Measurements from ENCODE around the gene DPCD. TPM values are rescaled to one million over a fixed set of nuclear protein-coding genes. Genes with fewer than 3 reads are reported as not detected.

The DPCD gene
- total RNA-seq, 4 donors from 2014 or later = 8.2 to 15.7 (median 13.5) TPM; not detected in 1

GRCh38 chr10:101567165-101568006 is 20.7 kb upstream of the DPCD start:
- DNase-seq = no peak
- 53 to 55% methylated on average over 5 to 7 of the region's 7 CpGs for WGBS, 2 donors (ENCODE audit: low coverage in 1 of 2)
- in situ Hi-C loops (cut with MboI; ENCODE audit: low pct_ligation_motif_present in 1 of 4, low pct_unique_long_range_greater_than_20kb in 1 of 4, low sequenced_read_pairs in 3 of 4) (loop anchor here (10.0 to 25.0 kb wide), 4 partner anchors 255 to 355 kb away; no protein-coding TSS in a partner anchor), intact Hi-C loops (cut with DNase I; ENCODE audit: low total_unique reads) (loop anchor here (2.0 kb wide), 1 partner anchor 355 kb away; no protein-coding TSS in a partner anchor)
- peaks cover 69% of the 10 kb centered on the region for H3K27me3 ChIP-seq
- no peak overlapping the region for H3K4me3 ChIP-seq
- H3K9me3 ChIP-seq = no peaks in the 10 kb centered on the region
- no peak overlapping the region for H3K27ac ChIP-seq
- TF ChIP-seq POLR2AphosphoS5 (IDR thresholded peaks at IDR 0.05) = no peak
- no peak for TF ChIP-seq CTCF (IDR thresholded peaks at IDR 0.05)
- TF ChIP-seq EP300 (IDR thresholded peaks at IDR 0.05; ENCODE audit: low read depth) = no peak
- no peaks in the 10 kb centered on the region for H3K36me3 ChIP-seq
- peaks cover 16 to 23% (median 19%) of the 10 kb centered on the region in 4 donors for H3K4me1 ChIP-seq

- no peak overlapping the region for H3K4me3 ChIP-seq
- H3K36me3 ChIP-seq = no peaks in the 10 kb centered on the region
- no peak for DNase-seq
- TF ChIP-seq POLR2A (IDR thresholded peaks at IDR 0.05) (no peak), POLR2AphosphoS5 (IDR thresholded peaks at IDR 0.05) (no peak), EP300 (IDR thresholded peaks at IDR 0.05; ENCODE audit: low read depth) (no peak), CTCF (IDR thresholded peaks at IDR 0.05) (no peak)
- no peaks in the 10 kb centered on the region for H3K9me3 ChIP-seq
- WGBS, 2 donors (ENCODE audit: low coverage in 1 of 2) = 71 to 86% methylated on average over 4 to 17 of the region's 17 CpGs
- in situ Hi-C loops (cut with MboI; ENCODE audit: low pct_ligation_motif_present in 1 of 4, low pct_unique_long_range_greater_than_20kb in 1 of 4, low sequenced_read_pairs in 3 of 4) (loop anchor here (10.0 to 25.0 kb wide), 4 partner anchors 256 to 356 kb away; no protein-coding TSS in a partner anchor), intact Hi-C loops (cut with DNase I; ENCODE audit: low total_unique reads) (loop anchor here (2.0 kb wide), 1 partner anchor 355 kb away; no protein-coding TSS in a partner anchor)
- H3K27ac ChIP-seq = no peak overlapping the region
- H3K27me3 ChIP-seq = peaks cover 67% of the 10 kb centered on the region
- peaks cover 16 to 23% (median 19%) of the 10 kb centered on the region in 4 donors for H3K4me1 ChIP-seq
Measured at GRCh38 chr10:101568054-101568745, 19.9 kb upstream of the DPCD start.

GRCh38 chr10:101569323-101569621 is 18.8 kb upstream of the DPCD start:
- DNase-seq = no peak
- TF ChIP-seq POLR2AphosphoS5 (IDR thresholded peaks at IDR 0.05) (no peak), POLR2A (IDR thresholded peaks at IDR 0.05) (no peak), CTCF (IDR thresholded peaks at IDR 0.05) (no peak), EP300 (IDR thresholded peaks at IDR 0.05; ENCODE audit: low read depth) (no peak)
- whole genome bisulfite sequencing, 2 donors (ENCODE audit: low coverage in 1 of 2) = 13% methylated on average over 11 of the region's 11 CpGs; no CpG with 5 or more reads in 1 of the 2 donors
- Histone ChIP-seq H3K27me3 (peaks cover 58% of the 10 kb centered on the region), H3K4me1 (peaks cover 16 to 23% (median 19%) of the 10 kb centered on the region in 4 donors), H3K36me3 (no peaks in the 10 kb centered on the region), H3K27ac (no peak overlapping the region), H3K9me3 (no peaks in the 10 kb centered on the region), H3K4me3 (no peak overlapping the region)
- in situ Hi-C loops (cut with MboI; ENCODE audit: low pct_ligation_motif_present in 1 of 4, low pct_unique_long_range_greater_than_20kb in 1 of 4, low sequenced_read_pairs in 3 of 4) = loop anchor here (10.0 to 25.0 kb wide), 4 partner anchors 257 to 357 kb away; no protein-coding TSS in a partner anchor
- intact Hi-C loops (cut with DNase I; ENCODE audit: low total_unique reads) = loop anchor here (2.0 kb wide), 1 partner anchor 356 kb away; no protein-coding TSS in a partner anchor
